ENCODE results near the gene LRRC1. TPM values are rescaled to one million over a fixed set of nuclear protein-coding genes. Genes with fewer than 3 reads are reported as not detected.

The LRRC1 gene
- total RNA-seq, 1 donor from 2014 or later = 36.2 TPM

- no peak overlapping the region for H3K4me3 Mint-ChIP-seq (ENCODE audit: low read depth)
- no peak for TF ChIP-seq CTCF (IDR thresholded peaks at IDR 0.05; ENCODE audit: unreplicated experiment)
- peaks cover 7% of the 10 kb centered on the region for H3K4me1 Mint-ChIP-seq (ENCODE audit: low read depth)
- no peak for DNase-seq (ENCODE audit: low spot score, unreplicated experiment)
- no peak overlapping the region for H3K27ac Mint-ChIP-seq
- no peaks in the 10 kb centered on the region for H3K27me3 Mint-ChIP-seq
- peaks cover 13% of the 10 kb centered on the region for H3K9me3 Mint-ChIP-seq (ENCODE audit: low read depth)
- H3K36me3 Mint-ChIP-seq (ENCODE audit: insufficient read depth) = peaks cover 6% of the 10 kb centered on the region
These were observed 29.5 kb upstream of the LRRC1 start for GRCh38 chr6:53765270-53765669.

GRCh38 chr6:53766930-53767329, 27.9 kb upstream of the LRRC1 start:
- no peak for TF ChIP-seq CTCF (IDR thresholded peaks at IDR 0.05; ENCODE audit: unreplicated experiment)
- Mint-ChIP-seq H3K36me3 (ENCODE audit: insufficient read depth) (peaks cover 6% of the 10 kb centered on the region), H3K9me3 (ENCODE audit: low read depth) (peaks cover 13% of the 10 kb centered on the region), H3K27ac (no peak overlapping the region), H3K4me3 (ENCODE audit: low read depth) (no peak overlapping the region), H3K4me1 (ENCODE audit: low read depth) (peaks cover 15% of the 10 kb centered on the region), H3K27me3 (no peaks in the 10 kb centered on the region)
- no peak for DNase-seq (ENCODE audit: low spot score, unreplicated experiment)

GRCh38 chr6:53767941-53768340, 26.9 kb upstream of the LRRC1 start:
- no peaks in the 10 kb centered on the region for H3K27me3 Mint-ChIP-seq
- no peak overlapping the region for H3K4me3 Mint-ChIP-seq (ENCODE audit: low read depth)
- no peak for DNase-seq (ENCODE audit: low spot score, unreplicated experiment)

GRCh38 chr6:53768636-53769035, 26.2 kb upstream of the LRRC1 start:
- TF ChIP-seq CTCF (IDR thresholded peaks at IDR 0.05; ENCODE audit: unreplicated experiment) = no peak
- H3K36me3 Mint-ChIP-seq (ENCODE audit: insufficient read depth) = peaks cover 3% of the 10 kb centered on the region
- peaks cover 9% of the 10 kb centered on the region for H3K9me3 Mint-ChIP-seq (ENCODE audit: low read depth)
- no peak for DNase-seq (ENCODE audit: low spot score, unreplicated experiment)
- H3K27me3 Mint-ChIP-seq = no peaks in the 10 kb centered on the region
- no peak overlapping the region for H3K4me3 Mint-ChIP-seq (ENCODE audit: low read depth)
- no peak overlapping the region for H3K27ac Mint-ChIP-seq
- peaks cover 12% of the 10 kb centered on the region for H3K4me1 Mint-ChIP-seq (ENCODE audit: low read depth)

More at GRCh38 chr6:53767941-53768340, 26.9 kb upstream of the LRRC1 start:
- peaks cover 13% of the 10 kb centered on the region for H3K9me3 Mint-ChIP-seq (ENCODE audit: low read depth)
- TF ChIP-seq CTCF (IDR thresholded peaks at IDR 0.05; ENCODE audit: unreplicated experiment) = no peak
- H3K36me3 Mint-ChIP-seq (ENCODE audit: insufficient read depth) = peaks cover 6% of the 10 kb centered on the region
- peaks cover 15% of the 10 kb centered on the region for H3K4me1 Mint-ChIP-seq (ENCODE audit: low read depth)
- no peak overlapping the region for H3K27ac Mint-ChIP-seq

GRCh38 chr6:53770780-53771249, 24.0 kb upstream of the LRRC1 start:
- peaks cover 16% of the 10 kb centered on the region for H3K9me3 Mint-ChIP-seq (ENCODE audit: low read depth)
- no peak for DNase-seq (ENCODE audit: low spot score, unreplicated experiment)
- TF ChIP-seq CTCF (IDR thresholded peaks at IDR 0.05; ENCODE audit: unreplicated experiment) = no peak
- no peak overlapping the region for H3K4me3 Mint-ChIP-seq (ENCODE audit: low read depth)
- no peaks in the 10 kb centered on the region for H3K27me3 Mint-ChIP-seq
- peaks cover 11% of the 10 kb centered on the region for H3K4me1 Mint-ChIP-seq (ENCODE audit: low read depth)
- no peak overlapping the region for H3K27ac Mint-ChIP-seq
- H3K36me3 Mint-ChIP-seq (ENCODE audit: insufficient read depth) = peaks cover 15% of the 10 kb centered on the region

All from progenitor cell of endocrine pancreas (in vitro differentiated cells).